Measurements from ENCODE around the gene FCHO2. TPM values are rescaled to one million over a fixed set of nuclear protein-coding genes. Genes with fewer than 3 reads are reported as not detected.
A peak's percentile ranks its signal among the peaks of the same experiment; 100 is the strongest.

Gene FCHO2
- total RNA-seq, 2 donors from 2014 or later, result 5.9 to 18.2 TPM

DNA sequence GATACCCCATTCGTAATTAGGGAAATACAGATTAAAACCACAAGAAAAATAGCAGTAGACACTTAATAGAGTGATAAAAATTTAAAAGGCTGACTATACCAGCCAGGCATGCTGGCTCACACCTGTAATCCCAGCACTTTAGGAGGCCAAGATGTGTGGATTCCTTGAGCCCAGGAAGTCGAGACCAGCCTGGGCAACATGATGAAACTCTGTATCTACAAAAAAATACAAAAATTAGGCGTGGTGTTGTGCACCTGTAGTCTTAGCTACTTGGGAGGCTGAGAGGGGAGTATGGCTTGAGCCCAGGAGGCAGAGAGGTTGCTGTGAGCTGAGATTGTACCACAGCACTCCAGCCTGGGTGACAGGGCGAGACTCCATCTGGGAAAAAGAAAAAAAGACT is 72.0 kb downstream of the FCHO2 start:
- TF ChIP-seq, protein P1, sequence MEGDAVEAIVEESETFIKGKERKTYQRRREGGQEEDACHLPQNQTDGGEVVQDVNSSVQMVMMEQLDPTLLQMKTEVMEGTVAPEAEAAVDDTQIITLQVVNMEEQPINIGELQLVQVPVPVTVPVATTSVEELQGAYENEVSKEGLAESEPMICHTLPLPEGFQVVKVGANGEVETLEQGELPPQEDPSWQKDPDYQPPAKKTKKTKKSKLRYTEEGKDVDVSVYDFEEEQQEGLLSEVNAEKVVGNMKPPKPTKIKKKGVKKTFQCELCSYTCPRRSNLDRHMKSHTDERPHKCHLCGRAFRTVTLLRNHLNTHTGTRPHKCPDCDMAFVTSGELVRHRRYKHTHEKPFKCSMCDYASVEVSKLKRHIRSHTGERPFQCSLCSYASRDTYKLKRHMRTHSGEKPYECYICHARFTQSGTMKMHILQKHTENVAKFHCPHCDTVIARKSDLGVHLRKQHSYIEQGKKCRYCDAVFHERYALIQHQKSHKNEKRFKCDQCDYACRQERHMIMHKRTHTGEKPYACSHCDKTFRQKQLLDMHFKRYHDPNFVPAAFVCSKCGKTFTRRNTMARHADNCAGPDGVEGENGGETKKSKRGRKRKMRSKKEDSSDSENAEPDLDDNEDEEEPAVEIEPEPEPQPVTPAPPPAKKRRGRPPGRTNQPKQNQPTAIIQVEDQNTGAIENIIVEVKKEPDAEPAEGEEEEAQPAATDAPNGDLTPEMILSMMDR (IDR thresholded peaks at IDR 0.05), result no peak
- no peak for TF ChIP-seq POLR2A (IDR thresholded peaks at IDR 0.05)
- no peaks in the 10 kb centered on the region for H3K4me1 ChIP-seq
- peaks cover 0 to 2% of the 10 kb centered on the region in 2 donors for H3K36me3 ChIP-seq (replicated peaks in 1 of 2; ENCODE audit: insufficient read depth in 1 of 2, low read depth in 2 of 2)
- no peaks in the 10 kb centered on the region for H3K27me3 ChIP-seq
- 94 to 98% methylated on average over 4 of the region's 4 CpGs for WGBS, 2 donors
- DNase-seq (no peak), ATAC-seq (no peak)
- intact Hi-C loops (cut with DNase I), result no loop called here
- no peak overlapping the region for H3K4me3 ChIP-seq
- no peak overlapping the region for H3K27ac ChIP-seq
- H3K9me3 ChIP-seq, result no peaks in the 10 kb centered on the region

DNA sequence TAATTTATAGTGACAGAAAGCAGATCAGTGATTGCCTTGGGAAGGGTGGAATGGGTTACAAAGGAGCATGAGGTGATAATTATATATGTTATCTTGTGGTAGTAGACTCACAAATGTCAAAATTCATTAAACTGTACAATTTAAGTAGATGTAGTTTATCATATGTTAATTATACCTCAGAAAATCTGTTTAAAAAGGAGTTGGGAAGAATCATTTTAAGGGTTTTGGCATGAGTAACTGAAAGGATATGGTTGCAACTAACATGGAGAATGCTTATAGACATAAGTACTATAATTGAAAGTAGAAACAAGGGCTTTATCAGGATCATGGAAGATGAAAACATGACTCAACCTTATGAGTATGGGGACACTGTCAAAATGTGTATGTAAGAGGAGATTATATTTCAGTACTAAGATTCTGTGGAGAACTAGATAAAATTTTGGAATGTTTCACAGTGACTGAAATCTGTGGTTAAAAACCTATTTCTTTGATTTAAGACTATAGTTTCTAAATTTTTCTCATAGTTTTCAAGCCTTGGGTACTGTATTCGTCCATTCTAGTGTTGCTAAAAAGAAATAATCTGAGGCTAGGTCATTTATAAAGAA is 73.3 kb downstream of the FCHO2 start:
- Histone ChIP-seq H3K27ac (no peak overlapping the region), H3K27me3 (no peaks in the 10 kb centered on the region), H3K4me3 (no peak overlapping the region), H3K36me3 (replicated peaks in 1 of 2; ENCODE audit: insufficient read depth in 1 of 2, low read depth in 2 of 2) (peaks cover 0 to 2% of the 10 kb centered on the region in 2 donors), H3K4me1 (no peaks in the 10 kb centered on the region), H3K9me3 (no peaks in the 10 kb centered on the region)
- intact Hi-C loops (cut with DNase I), result no loop called here
- ATAC-seq (no peak), DNase-seq (no peak)
- TF ChIP-seq POLR2A (IDR thresholded peaks at IDR 0.05), result no peak
- TF ChIP-seq, protein P1 (IDR thresholded peaks at IDR 0.05), result no peak
- 95 to 97% methylated on average over 1 of the region's 1 CpG for WGBS, 2 donors

DNA sequence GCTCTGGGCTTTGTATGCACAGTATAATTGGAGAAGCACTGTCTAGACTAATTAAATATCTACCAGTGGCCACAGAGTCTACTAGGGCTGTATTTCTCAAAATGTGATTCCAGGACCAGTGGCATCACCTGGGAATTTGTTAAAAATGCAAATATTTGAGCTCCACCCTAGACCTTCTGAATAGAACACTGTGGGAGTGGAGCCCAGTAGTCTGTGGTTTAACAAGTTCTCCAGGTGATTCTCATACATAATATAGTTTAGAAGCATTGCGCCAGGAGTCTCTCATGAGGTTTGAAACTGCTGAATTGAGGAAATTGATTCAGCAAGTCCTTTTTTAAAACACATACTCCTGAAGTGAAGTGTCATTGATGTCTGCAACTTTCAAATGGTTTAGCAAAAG is 74.7 kb downstream of the FCHO2 start:
- TF ChIP-seq POLR2A (IDR thresholded peaks at IDR 0.05), result no peak
- TF ChIP-seq, protein P1 (IDR thresholded peaks at IDR 0.05), result no peak
- Histone ChIP-seq H3K36me3 (replicated peaks in 1 of 2; ENCODE audit: insufficient read depth in 1 of 2, low read depth in 2 of 2) (peaks cover 0 to 2% of the 10 kb centered on the region in 2 donors), H3K4me3 (no peak overlapping the region), H3K27ac (peak overlapping the region in 2 of 4 donors; percentile 7 to 34), H3K4me1 (no peaks in the 10 kb centered on the region), H3K27me3 (no peaks in the 10 kb centered on the region), H3K9me3 (no peaks in the 10 kb centered on the region)
- intact Hi-C loops (cut with DNase I), result no loop called here
- no peak for DNase-seq
- WGBS, 2 donors, result 94 to 100% methylated on average over 1 of the region's 1 CpG
- peak; percentile 24 for ATAC-seq

DNA sequence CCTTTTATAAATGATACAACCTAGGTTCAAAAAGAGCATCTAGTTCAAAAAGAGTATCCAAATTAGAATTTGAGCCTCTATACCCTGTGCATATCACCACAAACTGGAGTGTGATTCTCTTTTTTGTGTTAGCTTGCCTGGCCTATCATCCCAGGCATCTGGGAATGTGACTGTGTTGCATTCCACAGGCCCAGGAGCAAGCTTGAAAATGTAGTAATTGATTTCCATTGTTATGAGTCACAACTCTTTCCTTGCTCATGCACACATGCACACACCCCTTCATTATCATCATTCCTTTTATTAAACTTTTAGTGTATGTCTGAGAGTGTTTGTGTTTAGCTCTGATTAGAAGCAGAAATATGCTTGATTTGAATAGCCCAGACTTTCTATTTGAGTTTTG is 75.2 kb downstream of the FCHO2 start:
- DNase-seq, result no peak
- H3K27ac ChIP-seq, result peak overlapping the region in 2 of 4 donors; percentile 7 to 34
- no peaks in the 10 kb centered on the region for H3K4me1 ChIP-seq
- intact Hi-C loops (cut with DNase I), result no loop called here
- H3K4me3 ChIP-seq, result no peak overlapping the region
- H3K27me3 ChIP-seq, result no peaks in the 10 kb centered on the region
- H3K9me3 ChIP-seq, result no peaks in the 10 kb centered on the region
- TF ChIP-seq POLR2A (IDR thresholded peaks at IDR 0.05), result no peak
- TF ChIP-seq, protein P1 (IDR thresholded peaks at IDR 0.05), result no peak
- peak; percentile 68 for ATAC-seq
- peaks cover 0 to 2% of the 10 kb centered on the region in 2 donors for H3K36me3 ChIP-seq (replicated peaks in 1 of 2; ENCODE audit: insufficient read depth in 1 of 2, low read depth in 2 of 2)

DNA sequence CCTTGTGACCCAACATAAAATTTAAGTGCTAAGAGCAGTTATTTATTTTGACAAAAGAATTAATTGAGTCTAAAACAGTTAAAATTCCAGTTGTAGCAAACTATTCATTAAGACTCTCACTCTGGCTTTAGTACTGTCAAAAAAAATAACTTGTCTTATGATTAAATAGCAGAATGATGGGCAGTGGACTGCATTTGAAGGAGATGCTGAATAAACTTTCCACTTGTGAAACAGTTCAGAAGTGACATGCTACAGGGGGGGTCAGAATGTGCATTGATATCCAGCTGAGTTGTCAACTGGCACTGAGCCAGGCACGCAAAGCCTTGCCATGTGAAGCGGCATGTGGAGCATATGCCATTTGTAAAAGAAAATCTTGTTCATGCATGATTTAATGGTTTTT is 76.0 kb downstream of the FCHO2 start:
- H3K4me3 ChIP-seq, result no peak overlapping the region
- no peaks in the 10 kb centered on the region for H3K27me3 ChIP-seq
- no peaks in the 10 kb centered on the region for H3K4me1 ChIP-seq
- no peak for ATAC-seq
- peak; percentile 19 to 54 (median 31) for DNase-seq
- TF ChIP-seq, protein P1 (IDR thresholded peaks at IDR 0.05), result no peak
- TF ChIP-seq POLR2A (IDR thresholded peaks at IDR 0.05), result no peak
- no peak overlapping the region for H3K27ac ChIP-seq
- H3K36me3 ChIP-seq (replicated peaks in 1 of 2; ENCODE audit: insufficient read depth in 1 of 2, low read depth in 2 of 2), result peaks cover 0 to 4% of the 10 kb centered on the region in 2 donors
- H3K9me3 ChIP-seq, result no peaks in the 10 kb centered on the region
- 55 to 60% methylated on average over 2 of the region's 2 CpGs for WGBS, 2 donors
- intact Hi-C loops (cut with DNase I), result no loop called here

Measured in body of pancreas (tissue), 4 donors.